SIG-M5 (cell line): ENCODE measurements around the gene BHLHE23.

Experiments
- DNase-seq: peaks from one replicate; lab custom pipeline; 2025; lab: John Stamatoyannopoulos, UW

Gene BHLHE23

GRCh38 chr20:63009045-63009961 lies 2.5 kb upstream of the BHLHE23 start:
- no peak for DNase-seq

- DNase-seq, result no peak
Observed at GRCh38 chr20:63008541-63009044, 1.8 kb upstream of the BHLHE23 start.

GRCh38 chr20:63007646-63008488 lies 1.1 kb upstream of the BHLHE23 start:
- no peak for DNase-seq

- no peak for DNase-seq
Observed at GRCh38 chr20:63007360-63007645, 539 bp upstream of the BHLHE23 start.

- DNase-seq, result no peak
Observed at GRCh38 chr20:63005862-63006539, 763 bp downstream of the BHLHE23 start.

- DNase-seq, result no peak
Observed at GRCh38 chr20:63005365-63005861, 1.4 kb downstream of the BHLHE23 start.

GRCh38 chr20:63004607-63005364 lies 2.0 kb downstream of the BHLHE23 start:
- DNase-seq, result no peak

GRCh38 chr20:63003546-63003945 lies 3.2 kb downstream of the BHLHE23 start:
- no peak for DNase-seq

- DNase-seq, result no peak
Observed at GRCh38 chr20:63002511-63002910, 4.3 kb downstream of the BHLHE23 start.

GRCh38 chr20:63000958-63001357 lies 5.8 kb downstream of the BHLHE23 start:
- no peak for DNase-seq

GRCh38 chr20:63000036-63000435 lies 6.7 kb downstream of the BHLHE23 start:
- DNase-seq, result no peak

- DNase-seq, result no peak
Observed at GRCh38 chr20:62999580-62999979, 7.2 kb downstream of the BHLHE23 start.

- no peak for DNase-seq
Observed at GRCh38 chr20:62998449-62998848, 8.3 kb downstream of the BHLHE23 start.

- no peak for DNase-seq
Observed at GRCh38 chr20:62997417-62998035, 9.2 kb downstream of the BHLHE23 start.

- no peak for DNase-seq
Observed at GRCh38 chr20:62996596-62996982, 10.2 kb downstream of the BHLHE23 start.

- no peak for DNase-seq
Observed at GRCh38 chr20:62995898-62996595, 10.7 kb downstream of the BHLHE23 start.

GRCh38 chr20:62995481-62995880 lies 11.3 kb downstream of the BHLHE23 start:
- no peak for DNase-seq

- DNase-seq, result no peak
Observed at GRCh38 chr20:62994869-62995281, 11.9 kb downstream of the BHLHE23 start.

GRCh38 chr20:62993856-62994494 lies 12.8 kb downstream of the BHLHE23 start:
- DNase-seq, result no peak

- DNase-seq, result no peak
Observed at GRCh38 chr20:62991863-62992262, 14.9 kb downstream of the BHLHE23 start.
